Right atrium auricular region (tissue), 2 donors: ENCODE data around the gene SEC61G. TPM values are rescaled to one million over a fixed set of nuclear protein-coding genes. Genes with fewer than 3 reads are reported as not detected.
A peak's percentile ranks its signal among the peaks of the same experiment; 100 is the strongest.

ENCODE experiments used
- DNase-seq: peaks from one replicate; pipeline ENCODE4 v3.0.0-alpha.2; 2019; ENCODE audit warnings: low spot score
- H3K27ac ChIP-seq, 2 donors: fragments of 200-600 bp; sonication (generic); 1 replicate in 1 of 2; 2 replicates in 1 of 2; pipeline ENCODE4 v1.5.1; 2016 to 2019
- H3K27me3 ChIP-seq, 2 donors: fragments of 200-600 bp; sonication (generic); one replicate each; pipeline versions ENCODE4 v1.5.1 to v1.6.0; 2017 to 2019
- H3K36me3 ChIP-seq: fragments of 200-600 bp; sonication (generic); one replicate; pipeline ENCODE4 v1.5.1; 2016
- H3K4me1 ChIP-seq, 2 donors: fragments of 200-600 bp; sonication (generic); one replicate each; pipeline versions ENCODE4 v1.5.1 to v1.6.0; 2017 to 2019
- H3K4me3 ChIP-seq, 2 donors: fragments of 200-600 bp; sonication (generic); 1 replicate in 1 of 2; 2 replicates in 1 of 2; pipeline ENCODE4 v1.5.1; 2017 to 2019; ENCODE audit warnings: mild to moderate bottlenecking in 1 of 2, moderate library complexity in 1 of 2
- H3K9me3 ChIP-seq, 2 donors: fragments of 200-600 bp; sonication (generic); one replicate each; pipeline ENCODE4 v1.5.1; 2019
- CTCF ChIP-seq, 2 donors: fragments of 200-600 bp; sonication (generic); IDR thresholded peaks; one replicate each; pipeline ENCODE4 v1.5.1; 2019; ENCODE audit warnings: antibody characterized with exemption in 2 of 2
- total RNA-seq, 2 donors: library from RNA; depleted of rRNA; stranded (reverse); fragments of >200 nt; gene quantifications; one replicate each; pipeline ENCODE4 v1.1.0, GENCODE V29; 2016

SEC61G gene
- total RNA-seq, 2 donors from 2014 or later, result 219 to 307 TPM

DNA sequence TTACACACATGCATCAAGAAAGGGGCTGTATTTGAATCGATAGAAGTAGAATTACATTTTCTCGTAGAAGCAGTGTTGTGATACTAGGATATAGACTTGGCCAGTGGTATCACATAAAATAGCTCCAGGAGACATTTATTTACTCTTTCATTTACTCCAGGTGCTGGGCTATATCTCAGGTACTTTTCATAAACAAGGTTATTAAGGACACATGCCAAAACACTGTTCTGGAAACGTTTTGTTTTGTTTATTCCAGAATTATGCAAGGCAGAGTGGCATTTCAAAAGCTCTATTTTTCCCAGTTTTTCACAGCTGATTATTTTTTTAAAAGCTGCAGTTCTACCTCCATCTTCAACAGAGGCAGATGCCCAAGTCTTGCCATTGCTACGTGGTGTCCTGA, 37.8 kb upstream of the SEC61G start:
- H3K27ac ChIP-seq, result no peak overlapping the region
- H3K9me3 ChIP-seq, result no peaks in the 10 kb centered on the region
- no peaks in the 10 kb centered on the region for H3K27me3 ChIP-seq
- no peak overlapping the region for H3K4me3 ChIP-seq
- H3K4me1 ChIP-seq, result no peaks in the 10 kb centered on the region
- DNase-seq, result no peak
- TF ChIP-seq CTCF (IDR thresholded peaks at IDR 0.05), result no peak
- no peaks in the 10 kb centered on the region for H3K36me3 ChIP-seq

DNA sequence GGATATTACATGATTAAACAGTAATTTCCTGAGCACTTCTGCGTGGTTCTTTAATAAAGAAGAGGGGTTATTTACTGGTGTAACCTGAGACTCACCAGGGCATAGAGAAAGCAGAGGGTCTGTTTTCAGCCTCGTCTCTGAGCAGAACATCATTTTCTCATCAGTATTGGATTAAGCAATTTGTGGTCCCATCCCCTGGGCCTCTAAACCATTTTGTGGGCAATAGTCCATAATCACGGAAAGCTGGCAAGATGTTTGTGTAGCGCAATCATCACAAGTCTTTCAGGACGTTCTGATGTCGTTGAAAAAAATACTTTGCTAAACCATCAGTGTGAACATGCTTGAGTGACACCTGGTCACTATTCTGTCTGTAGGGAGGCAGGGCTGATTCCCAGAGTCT, 37.1 kb upstream of the SEC61G start:
- H3K4me1 ChIP-seq, result no peaks in the 10 kb centered on the region
- H3K36me3 ChIP-seq, result no peaks in the 10 kb centered on the region
- H3K27me3 ChIP-seq, result no peaks in the 10 kb centered on the region
- no peaks in the 10 kb centered on the region for H3K9me3 ChIP-seq
- H3K4me3 ChIP-seq, result no peak overlapping the region
- H3K27ac ChIP-seq, result no peak overlapping the region
- TF ChIP-seq CTCF (IDR thresholded peaks at IDR 0.05), result no peak
- no peak for DNase-seq

DNA sequence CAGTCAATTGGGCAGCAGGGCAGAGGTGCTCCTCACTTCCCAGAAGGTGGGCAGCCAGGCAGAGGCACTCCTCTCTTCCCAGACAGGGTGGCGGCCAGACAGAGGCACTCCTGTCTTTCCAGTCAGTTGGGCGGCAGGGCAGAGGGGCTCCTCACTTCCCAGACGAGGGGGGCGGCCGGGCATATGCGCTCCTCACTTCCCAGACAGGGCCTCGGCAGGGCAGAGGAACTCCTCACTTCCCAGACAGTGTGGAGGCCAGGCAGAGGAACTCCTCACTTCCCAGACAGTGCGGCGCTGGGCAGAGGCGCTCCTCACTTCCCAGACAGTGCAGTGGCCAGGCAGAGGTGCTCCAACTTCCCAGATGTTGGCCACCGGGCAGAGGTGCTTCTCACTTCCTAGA, 33.4 kb upstream of the SEC61G start:
- Histone ChIP-seq H3K4me3 (no peak overlapping the region), H3K27ac (no peak overlapping the region), H3K4me1 (peaks cover 0 to 7% of the 10 kb centered on the region in 2 donors), H3K9me3 (no peaks in the 10 kb centered on the region), H3K27me3 (no peaks in the 10 kb centered on the region), H3K36me3 (no peaks in the 10 kb centered on the region)
- no peak for DNase-seq
- no peak for TF ChIP-seq CTCF (IDR thresholded peaks at IDR 0.05)

- Histone ChIP-seq H3K9me3 (no peaks in the 10 kb centered on the region), H3K36me3 (no peaks in the 10 kb centered on the region), H3K27me3 (no peaks in the 10 kb centered on the region), H3K4me1 (peaks cover 0 to 7% of the 10 kb centered on the region in 2 donors), H3K27ac (no peak overlapping the region), H3K4me3 (no peak overlapping the region)
- peak; percentile 62 for DNase-seq
- peak; percentile 43 to 81 for TF ChIP-seq CTCF (IDR thresholded peaks at IDR 0.05)
Observed at GRCh38 chr7:54788664-54789063, 29.7 kb upstream of the SEC61G start.

- no peak for DNase-seq
- H3K4me1 ChIP-seq, result peaks cover 0 to 7% of the 10 kb centered on the region in 2 donors
- TF ChIP-seq CTCF (IDR thresholded peaks at IDR 0.05), result no peak
- H3K36me3 ChIP-seq, result no peaks in the 10 kb centered on the region
- no peaks in the 10 kb centered on the region for H3K27me3 ChIP-seq
- H3K4me3 ChIP-seq, result no peak overlapping the region
- H3K27ac ChIP-seq, result no peak overlapping the region
- no peaks in the 10 kb centered on the region for H3K9me3 ChIP-seq
Observed at GRCh38 chr7:54785261-54785660, 26.2 kb upstream of the SEC61G start.

- no peaks in the 10 kb centered on the region for H3K36me3 ChIP-seq
- no peak for DNase-seq
Observed at GRCh38 chr7:54783952-54784351, 24.9 kb upstream of the SEC61G start.

More at GRCh38 chr7:54783952-54784351, 24.9 kb upstream of the SEC61G start:
- Histone ChIP-seq H3K4me1 (peaks cover 0 to 6% of the 10 kb centered on the region in 2 donors), H3K4me3 (no peak overlapping the region), H3K27ac (no peak overlapping the region), H3K27me3 (no peaks in the 10 kb centered on the region), H3K9me3 (no peaks in the 10 kb centered on the region)
- TF ChIP-seq CTCF (IDR thresholded peaks at IDR 0.05), result no peak
